HG03558 (cell line): ENCODE results near the gene PARP1.

ENCODE experiments used
- ATAC-seq: cut with Tn5 transposase; IDR thresholded peaks from one replicate; pipeline ENCODE4 v1.9.1; 2021; ENCODE audit warnings: moderate number of reproducible peaks; ENCODE audit not compliant: unreplicated experiment; ENCODE audit errors: extremely low read depth

PARP1 gene

DNA sequence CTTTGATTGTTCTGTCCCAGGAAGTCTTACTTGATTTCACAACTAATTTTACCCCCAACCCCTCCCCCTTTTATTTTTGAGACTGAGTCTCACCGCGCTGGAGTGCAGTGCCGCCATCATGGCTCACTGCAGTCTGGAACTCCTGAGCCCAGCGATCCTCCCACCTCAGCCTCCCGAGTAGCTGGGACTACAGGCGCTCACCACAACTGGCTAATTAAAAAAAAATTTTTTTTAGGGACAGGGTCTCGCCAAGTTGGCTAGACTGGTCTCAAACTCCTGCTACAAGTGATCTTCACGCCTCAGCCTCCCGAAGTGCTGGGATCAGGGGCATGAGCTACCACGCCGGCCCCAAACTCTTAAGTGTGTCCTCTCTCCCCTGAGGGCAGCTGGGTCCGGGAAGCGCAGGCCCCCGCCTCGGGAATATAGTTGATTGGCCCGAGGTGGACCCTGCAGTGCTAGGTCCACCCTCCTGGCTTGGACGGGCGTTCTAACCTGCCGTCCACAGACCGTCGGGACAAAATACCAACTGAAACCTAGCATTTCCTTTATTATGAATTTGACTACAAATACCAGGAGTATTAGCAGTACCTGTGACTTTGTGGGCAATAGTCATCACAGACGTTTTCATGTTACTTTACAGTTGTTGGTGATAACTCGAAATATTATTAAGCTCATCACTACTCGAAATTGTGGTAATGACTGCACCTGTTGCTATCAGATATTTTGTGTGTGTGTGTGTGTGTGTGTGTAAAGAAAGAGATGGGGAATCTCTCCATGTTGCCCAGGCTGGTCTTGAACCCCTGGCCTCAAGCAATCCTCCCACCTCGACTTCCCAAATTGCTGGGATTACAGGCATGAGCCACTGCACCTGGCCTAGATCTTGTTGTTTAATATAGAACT, 642 bp upstream of the PARP1 start:
- no peak for ATAC-seq

- no peak for ATAC-seq
Observed at GRCh38 chr1:226407199-226407496, 745 bp downstream of the PARP1 start.

- ATAC-seq, result no peak
Observed at GRCh38 chr1:226406401-226406881, 1.5 kb downstream of the PARP1 start.

- ATAC-seq, result no peak
Observed at GRCh38 chr1:226405411-226405988, 2.4 kb downstream of the PARP1 start.

GRCh38 chr1:226404904-226405222, 3.0 kb downstream of the PARP1 start:
- no peak for ATAC-seq

DNA sequence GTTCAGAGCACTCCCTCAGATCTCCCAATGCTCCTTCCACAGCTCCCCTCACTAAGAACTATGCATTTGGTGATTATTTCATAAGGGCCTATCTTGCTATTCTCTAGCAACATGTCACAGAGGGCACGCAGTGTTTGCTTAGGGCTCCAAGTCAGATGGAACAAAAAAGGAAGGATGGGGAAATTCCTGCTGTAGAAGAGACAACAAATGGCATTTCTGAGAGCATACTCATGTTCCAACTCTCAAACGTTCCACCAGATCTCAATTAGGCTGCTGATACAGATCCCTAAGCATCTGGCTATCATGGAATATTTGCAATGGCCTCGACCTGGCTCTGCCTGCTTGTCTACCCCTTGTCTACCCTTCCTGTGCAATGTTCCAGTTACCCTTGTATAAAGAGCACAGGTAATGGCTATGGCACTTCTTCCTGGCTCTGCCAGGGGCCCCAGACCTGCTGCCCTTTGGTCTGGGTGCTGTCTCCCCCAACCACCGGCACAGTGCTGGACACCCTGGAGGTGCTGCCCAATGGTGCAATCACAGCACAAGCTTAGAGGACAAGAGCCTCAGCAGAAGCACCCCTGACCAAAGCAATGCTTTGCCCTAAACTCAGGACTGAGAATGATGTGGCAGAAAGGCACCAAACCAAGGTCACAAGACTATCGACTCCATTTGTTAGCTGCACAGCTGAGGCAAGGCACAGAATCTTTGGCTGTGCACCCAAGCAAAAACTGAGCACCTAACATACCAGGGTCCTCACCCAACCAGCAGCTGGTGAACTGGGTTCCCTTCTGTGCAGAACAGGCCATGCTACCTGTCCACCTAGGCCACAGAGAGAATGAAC, 3.6 kb downstream of the PARP1 start:
- no peak for ATAC-seq

DNA sequence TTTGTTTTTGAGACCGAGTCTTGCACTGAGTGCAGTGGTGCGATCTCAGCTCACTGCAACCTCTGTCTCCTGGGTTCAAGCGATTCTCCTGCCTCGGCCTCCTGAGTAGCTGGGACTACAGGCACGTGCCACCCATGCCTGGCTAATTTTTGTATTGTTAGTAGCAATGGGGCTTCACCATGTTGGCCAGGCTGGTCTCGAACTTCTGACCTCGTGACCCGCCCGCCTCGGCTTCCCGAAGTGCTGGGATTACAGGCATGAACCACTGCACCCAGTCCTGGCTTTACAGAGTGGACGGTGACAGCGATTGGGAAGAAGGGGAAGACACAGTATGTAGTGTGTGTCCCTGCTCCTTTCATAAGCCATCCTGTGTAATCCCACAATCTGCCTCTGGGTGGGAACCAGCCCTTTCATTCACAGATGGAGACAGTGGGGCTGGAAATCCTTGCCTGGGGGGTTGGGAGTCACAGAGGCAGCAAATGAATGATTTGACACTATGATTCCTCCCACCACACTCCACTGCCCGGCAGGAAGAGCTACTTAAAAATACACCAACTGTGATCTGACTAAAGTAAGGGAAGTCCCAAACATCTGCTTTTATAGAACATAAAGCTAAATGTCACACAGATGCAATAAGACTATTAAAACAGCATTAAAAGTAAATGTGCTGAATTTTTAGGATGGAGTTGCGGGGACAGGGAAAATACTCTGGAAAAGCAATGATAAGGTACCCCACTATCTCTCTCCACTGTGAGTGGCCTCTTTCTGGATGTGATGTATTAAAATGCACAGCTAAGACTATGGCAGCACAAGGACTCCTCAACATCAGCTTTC, 4.5 kb downstream of the PARP1 start:
- no peak for ATAC-seq

GRCh38 chr1:226402739-226403165, 5.1 kb downstream of the PARP1 start:
- no peak for ATAC-seq

GRCh38 chr1:226401355-226402303, 6.3 kb downstream of the PARP1 start:
- no peak for ATAC-seq

- ATAC-seq, result no peak
Observed at GRCh38 chr1:226400519-226401354, 7.2 kb downstream of the PARP1 start.

DNA sequence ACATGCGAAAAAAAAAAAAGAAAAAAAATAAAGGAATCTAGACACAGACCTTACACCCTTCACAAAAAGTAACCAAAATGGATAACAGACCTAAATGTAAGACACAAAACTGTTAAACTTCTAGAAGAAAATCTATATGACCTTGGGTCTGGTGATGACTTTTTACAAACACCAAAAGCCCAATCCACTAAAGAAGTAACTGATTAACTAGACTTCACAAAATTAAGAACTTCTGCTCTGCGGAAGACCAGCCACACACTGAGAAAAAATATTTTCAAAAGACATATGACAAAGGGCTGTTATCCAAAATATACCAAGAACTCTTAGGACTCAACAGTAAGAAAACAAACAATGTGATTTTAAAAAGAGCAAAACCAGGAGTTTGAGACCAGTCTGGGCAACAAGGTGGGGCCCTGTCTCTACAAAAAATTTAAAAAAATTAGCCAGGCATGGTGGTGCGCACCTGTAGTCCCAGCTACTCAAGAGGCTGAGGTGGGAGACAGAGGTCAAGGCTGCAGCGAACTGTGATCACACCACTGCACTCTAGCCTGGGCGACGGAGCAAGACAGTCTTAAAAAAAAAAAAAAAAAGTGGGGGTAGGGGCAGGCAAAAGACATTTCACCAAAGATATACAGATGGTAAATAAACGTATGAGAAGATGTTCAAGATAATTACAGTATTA, 9.8 kb downstream of the PARP1 start:
- ATAC-seq, result no peak

DNA sequence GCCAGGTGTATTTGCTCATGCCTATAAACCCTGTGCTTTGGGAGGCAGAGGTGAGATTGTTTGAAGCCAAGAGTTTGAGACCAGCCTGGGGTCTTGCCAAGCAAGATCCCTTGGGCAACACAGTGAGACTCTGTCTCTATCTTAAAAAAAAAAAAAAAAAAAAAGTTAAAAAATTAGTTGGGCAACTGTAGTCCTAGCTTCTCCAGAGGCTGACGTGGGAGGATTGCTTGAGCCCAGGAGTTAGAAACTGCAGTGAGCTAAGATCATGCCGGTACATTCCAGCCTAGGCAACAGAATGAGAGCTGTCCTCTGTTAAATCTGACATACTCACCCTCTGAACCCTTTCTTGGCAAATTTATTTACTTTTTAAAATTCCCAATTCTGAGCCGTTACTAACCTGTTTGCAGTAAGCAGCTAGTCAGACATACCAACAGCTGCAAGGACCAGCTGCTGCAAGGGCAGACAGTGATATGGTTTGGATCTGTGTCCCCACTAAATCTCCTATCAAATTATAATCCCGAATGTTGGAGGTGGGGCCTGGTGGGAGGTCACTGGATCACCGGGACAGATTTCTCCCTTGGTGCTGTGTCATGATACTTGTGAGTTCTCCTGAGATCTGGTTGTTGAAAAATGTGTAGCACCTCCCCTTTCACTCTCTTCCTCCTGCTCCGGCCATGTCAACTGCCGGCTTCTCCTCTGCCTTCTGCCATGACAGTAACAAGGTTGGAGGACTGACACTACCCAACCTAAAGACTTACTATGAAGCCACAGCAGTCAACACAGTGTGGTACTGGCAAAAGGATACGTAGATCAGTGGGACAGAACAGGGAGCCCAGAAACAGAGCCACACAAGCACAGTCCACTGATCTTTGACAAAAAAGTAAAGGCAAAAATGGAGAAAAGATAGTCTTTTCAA, 10.6 kb downstream of the PARP1 start:
- ATAC-seq, result no peak

- no peak for ATAC-seq
Observed at GRCh38 chr1:226395753-226396152, 12.1 kb downstream of the PARP1 start.

GRCh38 chr1:226394462-226394861, 13.4 kb downstream of the PARP1 start:
- ATAC-seq, result no peak

- ATAC-seq, result no peak
Observed at GRCh38 chr1:226390681-226391080, 17.2 kb downstream of the PARP1 start.

- no peak for ATAC-seq
Observed at GRCh38 chr1:226388131-226388530, 19.8 kb downstream of the PARP1 start.

DNA sequence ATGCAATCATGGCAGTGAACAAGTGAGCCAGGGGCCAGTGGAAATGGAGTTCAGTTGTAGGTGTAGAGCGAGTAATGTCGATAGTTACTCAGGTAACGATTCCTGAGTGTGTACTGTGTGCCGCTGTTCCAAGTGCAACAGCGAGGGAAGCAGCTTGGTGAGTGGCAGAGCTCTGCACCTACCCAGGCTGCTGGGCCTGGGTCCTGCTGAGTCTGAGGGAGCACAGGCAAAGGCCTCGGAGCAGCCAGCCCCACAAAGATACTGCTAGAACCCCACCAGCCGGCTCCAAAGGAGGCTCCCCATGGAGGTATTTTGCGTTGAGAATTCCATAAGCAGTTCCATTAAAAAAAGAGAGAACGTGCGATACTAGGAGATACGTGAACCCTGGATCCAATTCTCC, 23.2 kb downstream of the PARP1 start:
- no peak for ATAC-seq
